ENCODE measurements around the gene GAREM2. TPM values are rescaled to one million over a fixed set of nuclear protein-coding genes. Genes with fewer than 3 reads are reported as not detected.
A peak's percentile ranks its signal among the peaks of the same experiment; 100 is the strongest.

The GAREM2 gene
- total and polyA plus RNA-seq, 9 of the 15 experiments (the other 6 are each of a cell fraction or from before 2014, with no cell fraction given) = 1.7 to 12.4 (median 2.5) TPM

DNA sequence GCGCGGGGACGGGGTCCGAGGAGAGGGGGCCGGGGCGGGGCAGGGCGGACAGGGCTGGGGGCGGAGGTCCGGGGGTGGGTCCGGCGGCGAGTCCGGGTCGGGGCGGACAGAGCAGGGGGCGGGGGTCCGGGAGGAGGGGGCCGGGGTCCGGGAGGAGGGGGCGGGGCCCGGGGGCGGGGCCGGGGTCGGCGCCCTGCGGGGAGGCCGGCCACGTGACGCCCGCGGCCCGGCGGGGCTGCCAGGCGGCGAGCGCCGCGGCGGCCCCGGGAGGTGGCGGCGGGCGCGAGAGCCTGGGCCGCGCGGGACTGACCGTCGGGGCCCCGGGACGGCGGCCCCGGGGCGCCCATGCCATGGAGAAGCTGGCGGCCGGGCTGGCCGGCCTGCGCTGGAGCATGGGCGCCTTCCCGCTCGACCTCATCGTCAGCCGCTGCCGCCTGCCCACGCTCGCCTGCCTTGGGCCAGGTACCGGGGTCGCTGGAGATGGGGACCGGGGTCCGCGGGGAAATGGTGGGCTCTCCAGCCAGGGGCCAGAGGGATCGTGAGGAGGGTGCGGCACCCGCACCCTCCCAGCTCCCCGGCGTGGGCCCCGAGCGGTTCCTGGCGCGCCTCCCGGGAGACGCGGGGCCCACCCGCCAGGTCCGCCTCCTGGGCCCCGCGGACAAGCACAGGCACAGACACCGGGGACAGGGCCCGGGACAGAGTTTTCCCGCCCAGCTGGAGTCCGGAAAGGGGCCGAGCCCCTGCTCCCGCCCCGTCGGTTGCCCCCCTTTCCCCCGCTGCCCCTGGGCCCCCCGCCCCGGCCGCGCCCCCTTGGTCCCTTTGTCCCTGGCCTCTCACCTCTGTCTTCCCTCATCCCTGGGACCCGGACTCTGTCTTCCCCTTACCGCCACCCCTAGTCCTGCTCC lies at the start of gene GAREM2 (continued):
- TF ChIP-seq, protein P1, sequence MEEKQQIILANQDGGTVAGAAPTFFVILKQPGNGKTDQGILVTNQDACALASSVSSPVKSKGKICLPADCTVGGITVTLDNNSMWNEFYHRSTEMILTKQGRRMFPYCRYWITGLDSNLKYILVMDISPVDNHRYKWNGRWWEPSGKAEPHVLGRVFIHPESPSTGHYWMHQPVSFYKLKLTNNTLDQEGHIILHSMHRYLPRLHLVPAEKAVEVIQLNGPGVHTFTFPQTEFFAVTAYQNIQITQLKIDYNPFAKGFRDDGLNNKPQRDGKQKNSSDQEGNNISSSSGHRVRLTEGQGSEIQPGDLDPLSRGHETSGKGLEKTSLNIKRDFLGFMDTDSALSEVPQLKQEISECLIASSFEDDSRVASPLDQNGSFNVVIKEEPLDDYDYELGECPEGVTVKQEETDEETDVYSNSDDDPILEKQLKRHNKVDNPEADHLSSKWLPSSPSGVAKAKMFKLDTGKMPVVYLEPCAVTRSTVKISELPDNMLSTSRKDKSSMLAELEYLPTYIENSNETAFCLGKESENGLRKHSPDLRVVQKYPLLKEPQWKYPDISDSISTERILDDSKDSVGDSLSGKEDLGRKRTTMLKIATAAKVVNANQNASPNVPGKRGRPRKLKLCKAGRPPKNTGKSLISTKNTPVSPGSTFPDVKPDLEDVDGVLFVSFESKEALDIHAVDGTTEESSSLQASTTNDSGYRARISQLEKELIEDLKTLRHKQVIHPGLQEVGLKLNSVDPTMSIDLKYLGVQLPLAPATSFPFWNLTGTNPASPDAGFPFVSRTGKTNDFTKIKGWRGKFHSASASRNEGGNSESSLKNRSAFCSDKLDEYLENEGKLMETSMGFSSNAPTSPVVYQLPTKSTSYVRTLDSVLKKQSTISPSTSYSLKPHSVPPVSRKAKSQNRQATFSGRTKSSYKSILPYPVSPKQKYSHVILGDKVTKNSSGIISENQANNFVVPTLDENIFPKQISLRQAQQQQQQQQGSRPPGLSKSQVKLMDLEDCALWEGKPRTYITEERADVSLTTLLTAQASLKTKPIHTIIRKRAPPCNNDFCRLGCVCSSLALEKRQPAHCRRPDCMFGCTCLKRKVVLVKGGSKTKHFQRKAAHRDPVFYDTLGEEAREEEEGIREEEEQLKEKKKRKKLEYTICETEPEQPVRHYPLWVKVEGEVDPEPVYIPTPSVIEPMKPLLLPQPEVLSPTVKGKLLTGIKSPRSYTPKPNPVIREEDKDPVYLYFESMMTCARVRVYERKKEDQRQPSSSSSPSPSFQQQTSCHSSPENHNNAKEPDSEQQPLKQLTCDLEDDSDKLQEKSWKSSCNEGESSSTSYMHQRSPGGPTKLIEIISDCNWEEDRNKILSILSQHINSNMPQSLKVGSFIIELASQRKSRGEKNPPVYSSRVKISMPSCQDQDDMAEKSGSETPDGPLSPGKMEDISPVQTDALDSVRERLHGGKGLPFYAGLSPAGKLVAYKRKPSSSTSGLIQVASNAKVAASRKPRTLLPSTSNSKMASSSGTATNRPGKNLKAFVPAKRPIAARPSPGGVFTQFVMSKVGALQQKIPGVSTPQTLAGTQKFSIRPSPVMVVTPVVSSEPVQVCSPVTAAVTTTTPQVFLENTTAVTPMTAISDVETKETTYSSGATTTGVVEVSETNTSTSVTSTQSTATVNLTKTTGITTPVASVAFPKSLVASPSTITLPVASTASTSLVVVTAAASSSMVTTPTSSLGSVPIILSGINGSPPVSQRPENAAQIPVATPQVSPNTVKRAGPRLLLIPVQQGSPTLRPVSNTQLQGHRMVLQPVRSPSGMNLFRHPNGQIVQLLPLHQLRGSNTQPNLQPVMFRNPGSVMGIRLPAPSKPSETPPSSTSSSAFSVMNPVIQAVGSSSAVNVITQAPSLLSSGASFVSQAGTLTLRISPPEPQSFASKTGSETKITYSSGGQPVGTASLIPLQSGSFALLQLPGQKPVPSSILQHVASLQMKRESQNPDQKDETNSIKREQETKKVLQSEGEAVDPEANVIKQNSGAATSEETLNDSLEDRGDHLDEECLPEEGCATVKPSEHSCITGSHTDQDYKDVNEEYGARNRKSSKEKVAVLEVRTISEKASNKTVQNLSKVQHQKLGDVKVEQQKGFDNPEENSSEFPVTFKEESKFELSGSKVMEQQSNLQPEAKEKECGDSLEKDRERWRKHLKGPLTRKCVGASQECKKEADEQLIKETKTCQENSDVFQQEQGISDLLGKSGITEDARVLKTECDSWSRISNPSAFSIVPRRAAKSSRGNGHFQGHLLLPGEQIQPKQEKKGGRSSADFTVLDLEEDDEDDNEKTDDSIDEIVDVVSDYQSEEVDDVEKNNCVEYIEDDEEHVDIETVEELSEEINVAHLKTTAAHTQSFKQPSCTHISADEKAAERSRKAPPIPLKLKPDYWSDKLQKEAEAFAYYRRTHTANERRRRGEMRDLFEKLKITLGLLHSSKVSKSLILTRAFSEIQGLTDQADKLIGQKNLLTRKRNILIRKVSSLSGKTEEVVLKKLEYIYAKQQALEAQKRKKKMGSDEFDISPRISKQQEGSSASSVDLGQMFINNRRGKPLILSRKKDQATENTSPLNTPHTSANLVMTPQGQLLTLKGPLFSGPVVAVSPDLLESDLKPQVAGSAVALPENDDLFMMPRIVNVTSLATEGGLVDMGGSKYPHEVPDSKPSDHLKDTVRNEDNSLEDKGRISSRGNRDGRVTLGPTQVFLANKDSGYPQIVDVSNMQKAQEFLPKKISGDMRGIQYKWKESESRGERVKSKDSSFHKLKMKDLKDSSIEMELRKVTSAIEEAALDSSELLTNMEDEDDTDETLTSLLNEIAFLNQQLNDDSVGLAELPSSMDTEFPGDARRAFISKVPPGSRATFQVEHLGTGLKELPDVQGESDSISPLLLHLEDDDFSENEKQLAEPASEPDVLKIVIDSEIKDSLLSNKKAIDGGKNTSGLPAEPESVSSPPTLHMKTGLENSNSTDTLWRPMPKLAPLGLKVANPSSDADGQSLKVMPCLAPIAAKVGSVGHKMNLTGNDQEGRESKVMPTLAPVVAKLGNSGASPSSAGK (IDR thresholded peaks at IDR 0.05) = no peak
- TF ChIP-seq ZNF347 (CRISPR knock-in tag; IDR thresholded peaks at IDR 0.05; ENCODE audit: low read depth) (no peak), ZNF785 (CRISPR knock-in tag; IDR thresholded peaks at IDR 0.05) (no peak), PHF21A (IDR thresholded peaks at IDR 0.05; ENCODE audit: borderline replicate concordance, low read depth) (no peak), ZNF140 (CRISPR knock-in tag; IDR thresholded peaks at IDR 0.05) (no peak), SMARCA5 (IDR thresholded peaks at IDR 0.05) (no peak), ZNF766 (CRISPR knock-in tag; conservative IDR thresholded peaks at IDR 0.05) (no peak), SMAD4 (CRISPR knock-in tag; conservative IDR thresholded peaks at IDR 0.05) (peak; percentile 37; the same call in 1 of the 2 replicates), HSF4 (CRISPR knock-in tag; IDR thresholded peaks at IDR 0.05; ENCODE audit: borderline replicate concordance) (no peak), MCM5 (IDR thresholded peaks at IDR 0.05; ENCODE audit: low read depth) (no peak), PHF8 (IDR thresholded peaks at IDR 0.05; ENCODE audit: borderline replicate concordance, low read length) (peak; percentile 44; the same call in 1 of the 2 replicates)
- TF ChIP-seq, protein P2, sequence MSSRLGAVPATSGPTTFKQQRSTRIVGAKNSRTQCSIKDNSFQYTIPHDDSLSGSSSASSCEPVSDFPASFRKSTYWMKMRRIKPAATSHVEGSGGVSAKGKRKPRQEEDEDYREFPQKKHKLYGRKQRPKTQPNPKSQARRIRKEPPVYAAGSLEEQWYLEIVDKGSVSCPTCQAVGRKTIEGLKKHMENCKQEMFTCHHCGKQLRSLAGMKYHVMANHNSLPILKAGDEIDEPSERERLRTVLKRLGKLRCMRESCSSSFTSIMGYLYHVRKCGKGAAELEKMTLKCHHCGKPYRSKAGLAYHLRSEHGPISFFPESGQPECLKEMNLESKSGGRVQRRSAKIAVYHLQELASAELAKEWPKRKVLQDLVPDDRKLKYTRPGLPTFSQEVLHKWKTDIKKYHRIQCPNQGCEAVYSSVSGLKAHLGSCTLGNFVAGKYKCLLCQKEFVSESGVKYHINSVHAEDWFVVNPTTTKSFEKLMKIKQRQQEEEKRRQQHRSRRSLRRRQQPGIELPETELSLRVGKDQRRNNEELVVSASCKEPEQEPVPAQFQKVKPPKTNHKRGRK (tag; IDR thresholded peaks at IDR 0.05) = no peak
- TF ChIP-seq, protein P3, sequence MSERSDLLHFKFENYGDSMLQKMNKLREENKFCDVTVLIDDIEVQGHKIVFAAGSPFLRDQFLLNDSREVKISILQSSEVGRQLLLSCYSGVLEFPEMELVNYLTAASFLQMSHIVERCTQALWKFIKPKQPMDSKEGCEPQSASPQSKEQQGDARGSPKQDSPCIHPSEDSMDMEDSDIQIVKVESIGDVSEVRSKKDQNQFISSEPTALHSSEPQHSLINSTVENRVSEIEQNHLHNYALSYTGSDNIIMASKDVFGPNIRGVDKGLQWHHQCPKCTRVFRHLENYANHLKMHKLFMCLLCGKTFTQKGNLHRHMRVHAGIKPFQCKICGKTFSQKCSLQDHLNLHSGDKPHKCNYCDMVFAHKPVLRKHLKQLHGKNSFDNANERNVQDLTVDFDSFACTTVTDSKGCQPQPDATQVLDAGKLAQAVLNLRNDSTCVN (CRISPR knock-in tag; IDR thresholded peaks at IDR 0.05) = no peak
